ENCODE results near the gene CYTH4. TPM values are rescaled to one million over a fixed set of nuclear protein-coding genes. Genes with fewer than 3 reads are reported as not detected.

CYTH4 gene
- total RNA-seq, 1 donor from 2014 or later: not detected

DNA sequence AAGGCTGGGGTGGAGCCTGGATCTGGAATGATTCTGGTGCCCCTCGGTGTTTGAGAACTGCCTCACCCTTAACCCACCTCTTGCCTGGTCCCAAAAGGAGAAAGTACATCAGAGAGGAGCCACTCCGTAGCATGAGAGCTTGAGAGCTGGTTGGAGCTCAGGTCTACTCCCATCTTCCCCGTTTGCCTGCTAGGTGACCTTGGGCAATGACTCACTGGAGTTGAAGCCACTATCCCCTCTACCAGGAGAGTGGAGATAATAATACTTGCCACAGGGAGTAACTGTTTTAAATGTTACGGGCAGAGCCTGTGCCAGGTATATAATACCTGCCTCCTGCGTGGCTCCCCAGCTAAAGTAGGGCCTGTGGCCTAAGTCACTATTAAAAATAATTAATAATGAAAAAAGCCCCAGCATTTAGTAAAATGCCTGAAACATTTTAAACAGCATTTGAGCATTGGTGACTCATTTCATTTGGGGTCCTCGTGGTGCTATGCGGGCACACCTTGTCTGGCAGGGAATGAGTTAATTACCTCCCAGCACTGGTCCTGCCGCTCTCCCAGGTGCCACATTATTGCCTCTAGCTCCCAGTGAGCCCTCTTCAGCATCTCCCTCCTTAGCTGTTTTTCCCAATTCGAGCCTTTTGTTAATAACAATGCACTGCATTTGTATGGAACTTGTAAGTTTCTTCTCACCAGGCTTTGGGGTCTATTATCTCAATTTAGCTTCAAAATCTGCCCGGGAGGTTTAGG lies 22.5 kb downstream of the CYTH4 start:
- DNase-seq (ENCODE audit: low read depth): no peak
- H3K4me3 ChIP-seq (ENCODE audit: low read depth, low read length): no peak overlapping the region
- TF ChIP-seq, protein P1, sequence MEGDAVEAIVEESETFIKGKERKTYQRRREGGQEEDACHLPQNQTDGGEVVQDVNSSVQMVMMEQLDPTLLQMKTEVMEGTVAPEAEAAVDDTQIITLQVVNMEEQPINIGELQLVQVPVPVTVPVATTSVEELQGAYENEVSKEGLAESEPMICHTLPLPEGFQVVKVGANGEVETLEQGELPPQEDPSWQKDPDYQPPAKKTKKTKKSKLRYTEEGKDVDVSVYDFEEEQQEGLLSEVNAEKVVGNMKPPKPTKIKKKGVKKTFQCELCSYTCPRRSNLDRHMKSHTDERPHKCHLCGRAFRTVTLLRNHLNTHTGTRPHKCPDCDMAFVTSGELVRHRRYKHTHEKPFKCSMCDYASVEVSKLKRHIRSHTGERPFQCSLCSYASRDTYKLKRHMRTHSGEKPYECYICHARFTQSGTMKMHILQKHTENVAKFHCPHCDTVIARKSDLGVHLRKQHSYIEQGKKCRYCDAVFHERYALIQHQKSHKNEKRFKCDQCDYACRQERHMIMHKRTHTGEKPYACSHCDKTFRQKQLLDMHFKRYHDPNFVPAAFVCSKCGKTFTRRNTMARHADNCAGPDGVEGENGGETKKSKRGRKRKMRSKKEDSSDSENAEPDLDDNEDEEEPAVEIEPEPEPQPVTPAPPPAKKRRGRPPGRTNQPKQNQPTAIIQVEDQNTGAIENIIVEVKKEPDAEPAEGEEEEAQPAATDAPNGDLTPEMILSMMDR (conservative IDR thresholded peaks at IDR 0.05; ENCODE audit: low read depth, low read length): no peak

DNA sequence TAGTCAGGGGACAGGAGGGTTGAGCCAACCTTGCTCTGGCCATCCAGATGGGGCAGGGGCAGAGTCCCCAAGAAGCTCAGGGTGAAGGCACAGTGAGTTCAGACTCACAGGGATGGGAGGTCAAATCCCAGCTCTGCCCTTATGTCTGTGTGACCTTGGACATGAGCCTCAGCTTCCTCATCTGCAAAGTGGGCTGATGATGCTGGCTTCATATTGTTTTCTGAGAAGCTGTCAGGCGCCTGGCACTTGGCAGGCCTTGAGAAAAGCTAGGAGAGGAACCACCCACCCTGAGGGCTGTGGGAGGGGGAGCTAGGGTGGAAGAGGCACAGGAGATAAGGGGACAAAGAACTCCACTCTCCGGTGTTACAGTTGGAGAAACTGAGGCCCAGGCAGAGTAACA lies 23.6 kb downstream of the CYTH4 start:
- no peak for DNase-seq (ENCODE audit: low read depth)
- TF ChIP-seq, protein P1 (conservative IDR thresholded peaks at IDR 0.05; ENCODE audit: low read depth, low read length): no peak
- no peak overlapping the region for H3K4me3 ChIP-seq (ENCODE audit: low read depth, low read length)

DNA sequence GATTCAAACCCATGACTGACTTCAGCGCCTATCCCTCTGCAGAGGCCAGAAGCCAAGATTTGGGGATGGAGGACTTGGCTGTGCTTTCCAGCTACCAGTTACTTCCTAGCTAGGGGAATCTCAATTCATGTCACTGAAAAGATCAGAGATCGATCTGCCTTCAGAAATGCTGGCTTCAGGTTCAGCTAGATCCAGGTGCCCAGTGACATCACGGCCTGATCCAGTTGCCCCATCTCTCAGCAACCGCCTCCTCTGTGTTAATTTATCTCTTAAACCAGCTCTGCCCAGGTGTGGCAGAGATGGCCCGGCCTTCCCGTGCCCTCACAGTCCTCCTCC lies 24.2 kb downstream of the CYTH4 start:
- no peak overlapping the region for H3K4me3 ChIP-seq (ENCODE audit: low read depth, low read length)
- TF ChIP-seq, protein P1 (conservative IDR thresholded peaks at IDR 0.05; ENCODE audit: low read depth, low read length): no peak
- DNase-seq (ENCODE audit: low read depth): no peak

DNA sequence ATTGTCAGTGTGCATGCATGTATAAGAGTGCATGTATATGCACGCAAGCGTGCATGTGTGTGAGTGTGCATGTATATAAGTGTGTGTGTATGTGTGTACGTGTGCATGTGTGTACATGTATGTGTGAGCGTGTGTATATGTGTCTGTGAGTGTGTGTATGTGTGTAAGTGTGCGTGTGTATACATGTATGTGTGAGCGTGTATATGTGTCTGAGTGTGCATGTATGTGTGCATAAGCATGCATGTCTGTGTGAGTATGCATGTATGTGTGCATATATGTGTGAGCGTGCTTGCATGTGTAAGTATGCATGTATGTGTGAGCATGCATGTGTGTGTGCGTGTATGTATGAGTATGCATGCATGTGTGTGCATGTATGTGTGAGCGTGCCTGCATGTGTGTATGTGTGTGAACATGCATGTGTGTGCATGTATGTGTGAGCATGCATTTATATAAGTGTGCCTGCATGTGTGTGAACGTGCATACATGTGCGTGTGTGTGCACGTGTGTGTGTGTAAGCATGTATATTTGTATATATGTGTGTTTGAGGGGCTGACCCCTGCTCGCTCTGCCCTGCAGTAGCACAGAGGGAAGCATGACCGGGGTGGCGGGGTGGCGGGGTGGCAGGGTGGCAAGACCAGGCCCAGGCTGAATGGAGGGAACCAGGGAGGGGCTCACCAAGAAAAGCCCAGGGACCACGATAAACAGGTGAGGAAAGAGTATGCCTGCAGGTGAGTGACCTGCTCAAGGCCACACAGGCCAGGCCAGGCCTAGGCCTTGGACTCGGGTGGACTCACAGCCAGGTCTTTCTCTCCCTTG lies 26.3 kb downstream of the CYTH4 start:
- no peak for DNase-seq (ENCODE audit: low read depth)
- TF ChIP-seq, protein P1 (conservative IDR thresholded peaks at IDR 0.05; ENCODE audit: low read depth, low read length): no peak
- no peak overlapping the region for H3K4me3 ChIP-seq (ENCODE audit: low read depth, low read length)

DNA sequence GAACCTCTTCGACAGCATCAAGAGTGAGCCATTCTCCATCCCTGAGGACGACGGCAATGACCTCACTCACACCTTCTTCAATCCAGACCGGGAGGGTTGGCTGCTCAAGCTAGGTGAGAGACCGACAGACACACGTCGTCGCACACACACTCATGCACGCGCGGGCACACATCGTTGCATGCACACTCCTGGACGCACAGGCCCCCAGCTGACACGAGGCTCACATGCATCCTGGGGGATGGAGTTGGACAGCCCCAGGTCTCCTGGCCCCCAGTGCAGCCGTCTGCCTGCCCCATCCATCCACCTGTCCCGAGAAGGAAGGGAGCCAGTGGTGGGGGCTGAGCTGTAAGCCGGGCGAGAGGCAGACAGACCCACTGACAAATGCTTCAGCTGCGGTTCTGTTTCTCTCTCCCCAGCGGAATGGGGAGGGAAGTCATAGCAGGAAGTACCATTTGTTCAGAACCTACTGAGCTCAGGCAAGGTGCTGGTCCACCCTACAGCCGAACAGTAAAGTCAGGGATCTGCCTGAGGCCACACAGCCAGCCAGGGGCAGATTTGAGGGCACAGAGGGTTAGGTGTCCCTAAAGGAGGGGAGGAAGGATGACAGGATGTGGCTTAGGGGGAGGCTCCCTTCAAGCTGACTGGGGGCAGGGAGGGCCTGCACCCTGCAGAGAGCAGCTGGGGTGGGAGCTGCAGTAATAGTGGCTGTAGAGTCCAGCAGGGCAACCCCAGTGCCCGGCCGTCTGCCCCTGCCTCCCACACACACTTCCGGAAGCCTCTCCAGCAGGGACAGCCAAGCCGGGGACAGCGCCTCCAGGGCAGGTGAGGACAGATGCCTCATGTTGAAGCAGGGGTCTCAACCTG lies 27.1 kb downstream of the CYTH4 start:
- no peak overlapping the region for H3K4me3 ChIP-seq (ENCODE audit: low read depth, low read length)
- DNase-seq (ENCODE audit: low read depth): no peak
- TF ChIP-seq, protein P1 (conservative IDR thresholded peaks at IDR 0.05; ENCODE audit: low read depth, low read length): no peak

DNA sequence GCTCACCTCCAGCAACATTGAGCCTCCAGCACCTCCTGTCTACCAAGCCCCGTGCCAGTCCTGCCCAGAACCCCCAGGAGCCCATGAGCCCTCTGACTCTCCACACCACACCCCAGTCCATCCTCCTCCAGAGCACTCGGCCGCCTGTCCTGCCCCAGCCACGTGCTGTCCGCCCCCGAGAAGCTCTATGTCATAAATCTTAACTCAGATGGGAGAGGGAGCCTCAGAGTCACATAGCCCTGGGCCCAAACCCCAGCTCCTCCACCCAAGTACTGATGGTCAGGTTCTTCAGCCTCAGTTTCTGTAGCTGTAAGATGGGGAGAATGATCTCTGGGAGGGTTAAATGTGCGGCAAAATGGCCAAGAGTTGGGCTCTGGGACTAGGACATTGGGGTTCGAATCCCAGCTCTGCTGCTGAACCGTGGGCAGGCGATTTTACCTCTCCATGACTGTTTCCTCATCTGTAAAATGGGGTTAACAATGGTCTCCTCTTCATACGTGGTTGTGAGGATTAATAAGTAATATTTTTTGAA lies 27.8 kb downstream of the CYTH4 start:
- TF ChIP-seq, protein P1 (conservative IDR thresholded peaks at IDR 0.05; ENCODE audit: low read depth, low read length): no peak
- no peak for DNase-seq (ENCODE audit: low read depth)
- H3K4me3 ChIP-seq (ENCODE audit: low read depth, low read length): no peak overlapping the region
